PFSK-1 (cell line): Measurements from ENCODE around the gene AHDC1.

Experiments used
- POLR2AphosphoS5 ChIP-seq: IDR thresholded peaks from 2 replicates; pipeline ENCODE4 v1.6.1; 2012; ENCODE audit warnings: low read depth, mild to moderate bottlenecking, control low read depth, low read length, moderate library complexity
- SIN3A ChIP-seq: IDR thresholded peaks from 2 replicates; pipeline ENCODE4 v1.6.1; 2012; ENCODE audit warnings: mild to moderate bottlenecking, low read length, moderate library complexity, borderline replicate concordance; ENCODE audit not compliant: insufficient read depth
- TAF1 ChIP-seq: IDR thresholded peaks from 2 replicates; pipeline ENCODE4 v1.6.1; 2012; ENCODE audit warnings: low read length, control low read depth, borderline replicate concordance; ENCODE audit not compliant: insufficient read depth
- TF ChIP-seq, protein P1 (sequence below), 2 experiments: IDR thresholded peaks; 2 replicates each; pipeline versions ENCODE4 v1.6.1 to v1.8.0; 2011 to 2012; ENCODE audit warnings: low read depth in 2 of 2, low read length in 2 of 2, control low read depth in 1 of 2, inconsistent platforms in 1 of 2, mild to moderate bottlenecking in 1 of 2, moderate library complexity in 1 of 2; ENCODE audit not compliant: insufficient read depth in 1 of 2

DNA sequence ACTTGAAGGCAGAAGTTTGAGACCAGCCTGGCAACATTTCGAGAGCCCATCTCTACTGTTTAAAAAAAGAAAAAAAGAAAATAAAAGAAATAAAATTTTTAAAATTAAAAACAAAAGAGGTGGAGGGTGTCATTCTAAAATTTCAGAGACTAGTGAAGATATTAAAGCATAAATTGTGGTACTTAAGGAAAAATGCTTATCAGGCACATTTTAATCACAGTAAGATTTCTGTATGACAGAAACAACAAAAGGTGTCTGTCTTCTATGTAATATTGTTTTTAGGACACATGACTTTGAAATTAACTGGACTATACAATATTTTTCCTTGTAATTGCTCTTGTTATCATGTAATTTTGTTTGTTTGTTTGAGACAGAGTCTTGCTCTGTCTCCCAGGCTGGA lies 118.6 kb downstream of the AHDC1 start:
- TF ChIP-seq POLR2AphosphoS5 = no peak
- TF ChIP-seq, protein P1, sequence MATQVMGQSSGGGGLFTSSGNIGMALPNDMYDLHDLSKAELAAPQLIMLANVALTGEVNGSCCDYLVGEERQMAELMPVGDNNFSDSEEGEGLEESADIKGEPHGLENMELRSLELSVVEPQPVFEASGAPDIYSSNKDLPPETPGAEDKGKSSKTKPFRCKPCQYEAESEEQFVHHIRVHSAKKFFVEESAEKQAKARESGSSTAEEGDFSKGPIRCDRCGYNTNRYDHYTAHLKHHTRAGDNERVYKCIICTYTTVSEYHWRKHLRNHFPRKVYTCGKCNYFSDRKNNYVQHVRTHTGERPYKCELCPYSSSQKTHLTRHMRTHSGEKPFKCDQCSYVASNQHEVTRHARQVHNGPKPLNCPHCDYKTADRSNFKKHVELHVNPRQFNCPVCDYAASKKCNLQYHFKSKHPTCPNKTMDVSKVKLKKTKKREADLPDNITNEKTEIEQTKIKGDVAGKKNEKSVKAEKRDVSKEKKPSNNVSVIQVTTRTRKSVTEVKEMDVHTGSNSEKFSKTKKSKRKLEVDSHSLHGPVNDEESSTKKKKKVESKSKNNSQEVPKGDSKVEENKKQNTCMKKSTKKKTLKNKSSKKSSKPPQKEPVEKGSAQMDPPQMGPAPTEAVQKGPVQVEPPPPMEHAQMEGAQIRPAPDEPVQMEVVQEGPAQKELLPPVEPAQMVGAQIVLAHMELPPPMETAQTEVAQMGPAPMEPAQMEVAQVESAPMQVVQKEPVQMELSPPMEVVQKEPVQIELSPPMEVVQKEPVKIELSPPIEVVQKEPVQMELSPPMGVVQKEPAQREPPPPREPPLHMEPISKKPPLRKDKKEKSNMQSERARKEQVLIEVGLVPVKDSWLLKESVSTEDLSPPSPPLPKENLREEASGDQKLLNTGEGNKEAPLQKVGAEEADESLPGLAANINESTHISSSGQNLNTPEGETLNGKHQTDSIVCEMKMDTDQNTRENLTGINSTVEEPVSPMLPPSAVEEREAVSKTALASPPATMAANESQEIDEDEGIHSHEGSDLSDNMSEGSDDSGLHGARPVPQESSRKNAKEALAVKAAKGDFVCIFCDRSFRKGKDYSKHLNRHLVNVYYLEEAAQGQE (IDR thresholded peaks at IDR 0.05; ENCODE audit: insufficient read depth in 1 of 2, low read depth in 2 of 2, low read length in 2 of 2) = no peak
- TF ChIP-seq SIN3A = no peak
- TF ChIP-seq TAF1 = no peak
